HEK293 (cell line): Measurements from ENCODE around the gene BTBD3.

ENCODE experiments used
- SP3 ChIP-seq: fragments of 450-650 bp; formaldehyde crosslinking; IDR thresholded peaks from 2 replicates; pipeline ENCODE4 v1.5.1; 2016; ENCODE audit warnings: missing biosample characterization, missing genetic modification characterization
- ZNF132 ChIP-seq: fragments of 450-650 bp; formaldehyde crosslinking; IDR thresholded peaks from 2 replicates; pipeline ENCODE4 v1.5.1; 2017; ENCODE audit warnings: missing biosample characterization, missing genetic modification characterization, borderline replicate concordance
- ZNF596 ChIP-seq: fragments of 450-650 bp; IDR thresholded peaks from 2 replicates; pipeline ENCODE4 v1.5.0; 2018; ENCODE audit warnings: missing biosample characterization, mild to moderate bottlenecking, missing genetic modification characterization, moderate library complexity
- TF ChIP-seq, protein P1 (sequence below): fragments of 450-650 bp; formaldehyde crosslinking; IDR thresholded peaks from 2 replicates; pipeline ENCODE4 v1.5.1; 2016; ENCODE audit warnings: missing biosample characterization, missing genetic modification characterization
- TF ChIP-seq, protein P2 (sequence below): fragments of 450-650 bp; formaldehyde crosslinking; IDR thresholded peaks from 2 replicates; pipeline ENCODE4 v1.5.1; 2016; ENCODE audit warnings: missing biosample characterization, missing genetic modification characterization
- TF ChIP-seq, protein P3 (sequence below): fragments of 450-650 bp; formaldehyde crosslinking; IDR thresholded peaks from 2 replicates; pipeline ENCODE4 v1.5.1; 2016; ENCODE audit warnings: missing biosample characterization, missing genetic modification characterization

DNA sequence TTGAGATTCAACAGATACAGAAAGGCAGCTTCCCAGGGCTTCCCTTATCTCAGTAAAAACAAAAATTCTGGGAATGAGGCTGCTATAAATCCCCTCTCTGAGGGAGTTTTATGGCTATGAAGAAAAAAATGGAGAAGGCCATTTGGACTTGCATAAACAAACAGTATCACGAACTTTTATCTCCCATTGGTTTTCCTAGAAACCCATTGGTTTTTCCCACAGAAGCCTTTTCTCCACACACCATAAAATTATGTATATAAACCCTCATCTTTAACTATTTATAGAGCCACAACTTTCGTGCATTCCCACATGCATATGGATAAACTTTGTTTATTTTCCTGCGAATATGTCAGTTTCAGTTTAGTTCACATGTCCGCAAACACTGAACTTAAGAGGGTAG lies 36.2 kb upstream of the BTBD3 start:
- TF ChIP-seq, protein P1, sequence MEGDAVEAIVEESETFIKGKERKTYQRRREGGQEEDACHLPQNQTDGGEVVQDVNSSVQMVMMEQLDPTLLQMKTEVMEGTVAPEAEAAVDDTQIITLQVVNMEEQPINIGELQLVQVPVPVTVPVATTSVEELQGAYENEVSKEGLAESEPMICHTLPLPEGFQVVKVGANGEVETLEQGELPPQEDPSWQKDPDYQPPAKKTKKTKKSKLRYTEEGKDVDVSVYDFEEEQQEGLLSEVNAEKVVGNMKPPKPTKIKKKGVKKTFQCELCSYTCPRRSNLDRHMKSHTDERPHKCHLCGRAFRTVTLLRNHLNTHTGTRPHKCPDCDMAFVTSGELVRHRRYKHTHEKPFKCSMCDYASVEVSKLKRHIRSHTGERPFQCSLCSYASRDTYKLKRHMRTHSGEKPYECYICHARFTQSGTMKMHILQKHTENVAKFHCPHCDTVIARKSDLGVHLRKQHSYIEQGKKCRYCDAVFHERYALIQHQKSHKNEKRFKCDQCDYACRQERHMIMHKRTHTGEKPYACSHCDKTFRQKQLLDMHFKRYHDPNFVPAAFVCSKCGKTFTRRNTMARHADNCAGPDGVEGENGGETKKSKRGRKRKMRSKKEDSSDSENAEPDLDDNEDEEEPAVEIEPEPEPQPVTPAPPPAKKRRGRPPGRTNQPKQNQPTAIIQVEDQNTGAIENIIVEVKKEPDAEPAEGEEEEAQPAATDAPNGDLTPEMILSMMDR (tag by site-specific recombination): no peak
- TF ChIP-seq, protein P2, sequence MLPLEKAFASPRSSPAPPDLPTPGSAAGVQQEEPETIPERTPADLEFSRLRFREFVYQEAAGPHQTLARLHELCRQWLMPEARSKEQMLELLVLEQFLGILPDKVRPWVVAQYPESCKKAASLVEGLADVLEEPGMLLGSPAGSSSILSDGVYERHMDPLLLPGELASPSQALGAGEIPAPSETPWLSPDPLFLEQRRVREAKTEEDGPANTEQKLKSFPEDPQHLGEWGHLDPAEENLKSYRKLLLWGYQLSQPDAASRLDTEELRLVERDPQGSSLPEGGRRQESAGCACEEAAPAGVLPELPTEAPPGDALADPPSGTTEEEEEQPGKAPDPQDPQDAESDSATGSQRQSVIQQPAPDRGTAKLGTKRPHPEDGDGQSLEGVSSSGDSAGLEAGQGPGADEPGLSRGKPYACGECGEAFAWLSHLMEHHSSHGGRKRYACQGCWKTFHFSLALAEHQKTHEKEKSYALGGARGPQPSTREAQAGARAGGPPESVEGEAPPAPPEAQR (tag by site-specific recombination): no peak
- TF ChIP-seq, protein P3, sequence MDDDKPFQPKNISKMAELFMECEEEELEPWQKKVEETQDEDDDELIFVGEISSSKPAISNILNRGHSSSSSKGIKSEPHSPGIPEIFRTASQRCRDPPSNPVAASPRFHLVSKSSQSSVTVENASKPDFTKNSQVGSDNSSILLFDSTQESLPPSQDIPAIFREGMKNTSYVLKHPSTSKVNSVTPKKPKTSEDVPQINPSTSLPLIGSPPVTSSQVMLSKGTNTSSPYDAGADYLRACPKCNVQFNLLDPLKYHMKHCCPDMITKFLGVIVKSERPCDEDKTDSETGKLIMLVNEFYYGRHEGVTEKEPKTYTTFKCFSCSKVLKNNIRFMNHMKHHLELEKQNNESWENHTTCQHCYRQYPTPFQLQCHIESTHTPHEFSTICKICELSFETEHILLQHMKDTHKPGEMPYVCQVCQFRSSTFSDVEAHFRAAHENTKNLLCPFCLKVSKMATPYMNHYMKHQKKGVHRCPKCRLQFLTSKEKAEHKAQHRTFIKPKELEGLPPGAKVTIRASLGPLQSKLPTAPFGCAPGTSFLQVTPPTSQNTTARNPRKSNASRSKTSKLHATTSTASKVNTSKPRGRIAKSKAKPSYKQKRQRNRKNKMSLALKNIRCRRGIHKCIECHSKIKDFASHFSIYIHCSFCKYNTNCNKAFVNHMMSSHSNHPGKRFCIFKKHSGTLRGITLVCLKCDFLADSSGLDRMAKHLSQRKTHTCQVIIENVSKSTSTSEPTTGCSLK (tag by site-specific recombination): no peak
- TF ChIP-seq SP3 (tag by site-specific recombination) (no peak), ZNF132 (no peak), ZNF596 (tag by site-specific recombination) (no peak)
